K562 (cell line): ENCODE data around the gene OR52A5. TPM values are rescaled to one million over a fixed set of nuclear protein-coding genes. Genes with fewer than 3 reads are reported as not detected.

Experiments
- ARID2 ChIP-seq: fragments of 450-650 bp; IDR thresholded peaks from 2 replicates; pipeline ENCODE4 v1.6.1; 2017; ENCODE audit warnings: antibody characterized with exemption, mild to moderate bottlenecking
- BRCA1 ChIP-seq, 2 experiments: fragments of 450-650 bp in 1 of 2; sonication (generic) in 1 of 2; formaldehyde crosslinking in 1 of 2; IDR thresholded peaks; 2 replicates each; pipeline versions ENCODE4 v1.5.0 to v1.6.1; 2017 to 2020; ENCODE audit warnings: mild to moderate bottlenecking in 1 of 2, missing genetic modification reagents in 1 of 2
- CBX2 ChIP-seq: fragments of 200-600 bp; sonication (generic); IDR thresholded peaks from one replicate; pipeline ENCODE4 v1.6.1; 2012; ENCODE audit warnings: mild to moderate bottlenecking, low read length, inconsistent platforms; ENCODE audit not compliant: insufficient read depth, poor library complexity, severe bottlenecking
- CBX5 ChIP-seq: IDR thresholded peaks from 2 replicates; pipeline ENCODE4 v1.6.1; 2014; ENCODE audit warnings: low read depth, borderline replicate concordance
- EZH2 ChIP-seq: IDR thresholded peaks from 2 replicates; pipeline ENCODE4 v1.6.1; 2012; ENCODE audit warnings: low read depth, mild to moderate bottlenecking, inconsistent platforms, low read length, borderline replicate concordance
- HLTF ChIP-seq: fragments of 450-650 bp; IDR thresholded peaks from 2 replicates; pipeline ENCODE4 v1.6.1; 2016
- HNRNPUL1 ChIP-seq: fragments of 200-400 bp; formaldehyde crosslinking; IDR thresholded peaks from 2 replicates; pipeline ENCODE4 v1.6.1; 2017; ENCODE audit warnings: low read length
- HSF4 ChIP-seq: fragments of 250-450 bp; sonication (Bioruptor Pico); IDR thresholded peaks from 2 replicates; pipeline ENCODE4 v2.1.2; 2022; ENCODE audit warnings: mild to moderate bottlenecking, moderate library complexity, borderline replicate concordance
- KDM1A ChIP-seq, 2 experiments: fragments of 450-650 bp; IDR thresholded peaks; 2 replicates each; pipeline ENCODE4 v1.6.1; 2016; ENCODE audit warnings: mild to moderate bottlenecking in 2 of 2
- MBD2 ChIP-seq: sonication (generic); IDR thresholded peaks from 2 replicates; pipeline ENCODE4 v1.6.1; 2016; ENCODE audit warnings: low read depth, borderline replicate concordance
- NEUROD1 ChIP-seq: fragments of 150-350 bp; IDR thresholded peaks from 2 replicates; pipeline ENCODE4 v1.6.1; 2014; ENCODE audit warnings: borderline replicate concordance, low read length, low read depth; ENCODE audit not compliant: partially characterized antibody
- NFIC ChIP-seq: fragments of 450-650 bp; IDR thresholded peaks from 2 replicates; pipeline ENCODE4 v1.6.1; 2017; ENCODE audit warnings: mild to moderate bottlenecking, inconsistent platforms
- PTRF ChIP-seq: fragments of 450-650 bp; IDR thresholded peaks from 2 replicates; pipeline ENCODE4 v1.6.1; 2016; ENCODE audit warnings: mild to moderate bottlenecking, missing genetic modification characterization, missing compliant biosample characterization
- ZSCAN29 ChIP-seq: fragments of 450-650 bp; IDR thresholded peaks from 2 replicates; pipeline ENCODE4 v1.6.1; 2017
- polyA plus RNA-seq, 8 experiments: library from polyadenylated mRNA; depleted of rRNA in 4 of 8; stranded (reverse) in 5 of 8; unstranded in 3 of 8; fragments of >200 nt; fragmentation: Nextera tagmentation in 2 of 8; fragmentation: Illumina TruSeq in 1 of 8; extraction: Ambion mirVana in 2 of 8; extraction: Trizol in 1 of 8; gene quantifications; 2 replicates each; pipeline versions ENCODE4 v1.2.1 to v1.2.3, GENCODE V29; 2011 to 2014; ENCODE audit warnings: inconsistent platforms in 1 of 8, missing spikeins in 1 of 8
- total RNA-seq, 7 experiments: library from RNA; depleted of rRNA in 6 of 7; stranded (reverse); fragments of >200 nt in 6 of 7; fragmentation: Illumina TruSeq in 2 of 7; extraction: Trizol in 2 of 7; gene quantifications; 2 replicates each; pipeline versions ENCODE4 v1.2.1 to v1.2.3, GENCODE V29; 2011 to 2021; ENCODE audit warnings: low replicate concordance in 1 of 7
- TF ChIP-seq, protein P1 (sequence below), 3 experiments: IDR thresholded peaks in 2 of 3; conservative IDR thresholded peaks in 1 of 3; 2 replicates each; pipeline ENCODE4 v1.5.1; 2011 to 2012; ENCODE audit warnings: low read length in 3 of 3, mild to moderate bottlenecking in 3 of 3, control low read depth in 2 of 3, improper control_type of control experiment in 1 of 3, inconsistent platforms in 1 of 3, low read depth in 1 of 3, mixed read lengths in 1 of 3, moderate library complexity in 1 of 3; ENCODE audit not compliant: insufficient read depth in 2 of 3
- TF ChIP-seq, protein P2 (sequence below): fragments of 450-650 bp; IDR thresholded peaks from 2 replicates; pipeline ENCODE4 v1.7.1; 2018; ENCODE audit warnings: mild to moderate bottlenecking, low read depth; ENCODE audit not compliant: partially characterized antibody
- TF ChIP-seq, protein P3 (sequence below), 2 experiments: fragments of 250-450 bp in 1 of 2; fragments of 450-650 bp in 1 of 2; sonication (Bioruptor Pico) in 1 of 2; IDR thresholded peaks; 2 replicates each; pipeline versions ENCODE4 v1.6.1 to v1.8.0; 2016 to 2021; ENCODE audit warnings: mild to moderate bottlenecking in 2 of 2, moderate library complexity in 2 of 2, missing compliant biosample characterization in 1 of 2, missing genetic modification characterization in 1 of 2
- TF ChIP-seq, protein P4 (sequence below): fragments of 200-800 bp; sonication (Bioruptor generic); IDR thresholded peaks from 2 replicates; pipeline ENCODE4 v1.6.1; 2016; ENCODE audit warnings: missing genetic modification characterization, missing compliant biosample characterization

OR52A5 gene
- total and polyA plus RNA-seq, 9 of the 15 experiments (the other 6 are each of a cell fraction or from before 2014, with no cell fraction given) = 0.04 to 1.1 (median 0.94) TPM; not detected in 6

DNA sequence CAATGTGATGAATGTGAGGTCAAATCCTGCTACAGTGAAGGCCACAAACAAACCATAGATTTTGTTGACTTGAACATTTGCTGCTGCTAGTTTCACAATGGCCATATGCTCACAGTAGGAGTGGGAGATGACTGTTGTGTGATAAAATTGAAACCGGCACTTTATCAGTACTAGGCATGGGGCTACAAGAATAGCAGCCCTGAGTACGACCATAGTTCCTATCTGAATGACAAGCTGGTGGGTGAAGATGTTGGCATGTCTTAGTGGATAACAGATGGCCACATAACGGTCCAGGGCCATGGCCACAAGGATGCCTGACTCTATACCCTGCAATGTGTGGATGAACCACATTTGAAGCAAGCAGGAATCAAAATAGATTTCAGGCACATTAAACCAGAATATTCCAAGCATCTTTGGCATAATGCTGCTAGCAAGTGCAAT, 13.6 kb upstream of the OR52A5 start (continued):
- peak; percentile 49; the same call in 1 of the 2 replicates for TF ChIP-seq MBD2
- peak; percentile 68 for TF ChIP-seq NEUROD1
- TF ChIP-seq, protein P1, sequence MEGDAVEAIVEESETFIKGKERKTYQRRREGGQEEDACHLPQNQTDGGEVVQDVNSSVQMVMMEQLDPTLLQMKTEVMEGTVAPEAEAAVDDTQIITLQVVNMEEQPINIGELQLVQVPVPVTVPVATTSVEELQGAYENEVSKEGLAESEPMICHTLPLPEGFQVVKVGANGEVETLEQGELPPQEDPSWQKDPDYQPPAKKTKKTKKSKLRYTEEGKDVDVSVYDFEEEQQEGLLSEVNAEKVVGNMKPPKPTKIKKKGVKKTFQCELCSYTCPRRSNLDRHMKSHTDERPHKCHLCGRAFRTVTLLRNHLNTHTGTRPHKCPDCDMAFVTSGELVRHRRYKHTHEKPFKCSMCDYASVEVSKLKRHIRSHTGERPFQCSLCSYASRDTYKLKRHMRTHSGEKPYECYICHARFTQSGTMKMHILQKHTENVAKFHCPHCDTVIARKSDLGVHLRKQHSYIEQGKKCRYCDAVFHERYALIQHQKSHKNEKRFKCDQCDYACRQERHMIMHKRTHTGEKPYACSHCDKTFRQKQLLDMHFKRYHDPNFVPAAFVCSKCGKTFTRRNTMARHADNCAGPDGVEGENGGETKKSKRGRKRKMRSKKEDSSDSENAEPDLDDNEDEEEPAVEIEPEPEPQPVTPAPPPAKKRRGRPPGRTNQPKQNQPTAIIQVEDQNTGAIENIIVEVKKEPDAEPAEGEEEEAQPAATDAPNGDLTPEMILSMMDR (IDR thresholded peaks at IDR 0.05 in 2 of 3, conservative IDR thresholded peaks at IDR 0.05 in 1 of 3; ENCODE audit: insufficient read depth in 2 of 3, low read depth in 1 of 3, low read length in 3 of 3) = no peak
- TF ChIP-seq KDM1A (IDR thresholded peaks at IDR 0.05) = peak; percentile 91 to 94
- TF ChIP-seq, protein P2, sequence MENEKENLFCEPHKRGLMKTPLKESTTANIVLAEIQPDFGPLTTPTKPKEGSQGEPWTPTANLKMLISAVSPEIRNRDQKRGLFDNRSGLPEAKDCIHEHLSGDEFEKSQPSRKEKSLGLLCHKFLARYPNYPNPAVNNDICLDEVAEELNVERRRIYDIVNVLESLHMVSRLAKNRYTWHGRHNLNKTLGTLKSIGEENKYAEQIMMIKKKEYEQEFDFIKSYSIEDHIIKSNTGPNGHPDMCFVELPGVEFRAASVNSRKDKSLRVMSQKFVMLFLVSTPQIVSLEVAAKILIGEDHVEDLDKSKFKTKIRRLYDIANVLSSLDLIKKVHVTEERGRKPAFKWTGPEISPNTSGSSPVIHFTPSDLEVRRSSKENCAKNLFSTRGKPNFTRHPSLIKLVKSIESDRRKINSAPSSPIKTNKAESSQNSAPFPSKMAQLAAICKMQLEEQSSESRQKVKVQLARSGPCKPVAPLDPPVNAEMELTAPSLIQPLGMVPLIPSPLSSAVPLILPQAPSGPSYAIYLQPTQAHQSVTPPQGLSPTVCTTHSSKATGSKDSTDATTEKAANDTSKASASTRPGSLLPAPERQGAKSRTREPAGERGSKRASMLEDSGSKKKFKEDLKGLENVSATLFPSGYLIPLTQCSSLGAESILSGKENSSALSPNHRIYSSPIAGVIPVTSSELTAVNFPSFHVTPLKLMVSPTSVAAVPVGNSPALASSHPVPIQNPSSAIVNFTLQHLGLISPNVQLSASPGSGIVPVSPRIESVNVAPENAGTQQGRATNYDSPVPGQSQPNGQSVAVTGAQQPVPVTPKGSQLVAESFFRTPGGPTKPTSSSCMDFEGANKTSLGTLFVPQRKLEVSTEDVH = no peak
- no peak for TF ChIP-seq PTRF
- peak; percentile 81; the same call in 1 of the 2 replicates for TF ChIP-seq HLTF
- no peak for TF ChIP-seq ARID2
- no peak for TF ChIP-seq ZSCAN29
- peak; percentile 92 for TF ChIP-seq NFIC
- TF ChIP-seq, protein P3, sequence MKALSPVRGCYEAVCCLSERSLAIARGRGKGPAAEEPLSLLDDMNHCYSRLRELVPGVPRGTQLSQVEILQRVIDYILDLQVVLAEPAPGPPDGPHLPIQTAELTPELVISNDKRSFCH (CRISPR knock-in tag; IDR thresholded peaks at IDR 0.05) = no peak
- TF ChIP-seq, protein P3 (tag; IDR thresholded peaks at IDR 0.05) = peak; percentile 72
- TF ChIP-seq EZH2 = no peak
- TF ChIP-seq CBX5 = 0 out of 2 replicates have a peak, but pooled peaks have one; percentile 7
- no peak for TF ChIP-seq HSF4
- no peak for TF ChIP-seq HNRNPUL1
- TF ChIP-seq, protein P4, sequence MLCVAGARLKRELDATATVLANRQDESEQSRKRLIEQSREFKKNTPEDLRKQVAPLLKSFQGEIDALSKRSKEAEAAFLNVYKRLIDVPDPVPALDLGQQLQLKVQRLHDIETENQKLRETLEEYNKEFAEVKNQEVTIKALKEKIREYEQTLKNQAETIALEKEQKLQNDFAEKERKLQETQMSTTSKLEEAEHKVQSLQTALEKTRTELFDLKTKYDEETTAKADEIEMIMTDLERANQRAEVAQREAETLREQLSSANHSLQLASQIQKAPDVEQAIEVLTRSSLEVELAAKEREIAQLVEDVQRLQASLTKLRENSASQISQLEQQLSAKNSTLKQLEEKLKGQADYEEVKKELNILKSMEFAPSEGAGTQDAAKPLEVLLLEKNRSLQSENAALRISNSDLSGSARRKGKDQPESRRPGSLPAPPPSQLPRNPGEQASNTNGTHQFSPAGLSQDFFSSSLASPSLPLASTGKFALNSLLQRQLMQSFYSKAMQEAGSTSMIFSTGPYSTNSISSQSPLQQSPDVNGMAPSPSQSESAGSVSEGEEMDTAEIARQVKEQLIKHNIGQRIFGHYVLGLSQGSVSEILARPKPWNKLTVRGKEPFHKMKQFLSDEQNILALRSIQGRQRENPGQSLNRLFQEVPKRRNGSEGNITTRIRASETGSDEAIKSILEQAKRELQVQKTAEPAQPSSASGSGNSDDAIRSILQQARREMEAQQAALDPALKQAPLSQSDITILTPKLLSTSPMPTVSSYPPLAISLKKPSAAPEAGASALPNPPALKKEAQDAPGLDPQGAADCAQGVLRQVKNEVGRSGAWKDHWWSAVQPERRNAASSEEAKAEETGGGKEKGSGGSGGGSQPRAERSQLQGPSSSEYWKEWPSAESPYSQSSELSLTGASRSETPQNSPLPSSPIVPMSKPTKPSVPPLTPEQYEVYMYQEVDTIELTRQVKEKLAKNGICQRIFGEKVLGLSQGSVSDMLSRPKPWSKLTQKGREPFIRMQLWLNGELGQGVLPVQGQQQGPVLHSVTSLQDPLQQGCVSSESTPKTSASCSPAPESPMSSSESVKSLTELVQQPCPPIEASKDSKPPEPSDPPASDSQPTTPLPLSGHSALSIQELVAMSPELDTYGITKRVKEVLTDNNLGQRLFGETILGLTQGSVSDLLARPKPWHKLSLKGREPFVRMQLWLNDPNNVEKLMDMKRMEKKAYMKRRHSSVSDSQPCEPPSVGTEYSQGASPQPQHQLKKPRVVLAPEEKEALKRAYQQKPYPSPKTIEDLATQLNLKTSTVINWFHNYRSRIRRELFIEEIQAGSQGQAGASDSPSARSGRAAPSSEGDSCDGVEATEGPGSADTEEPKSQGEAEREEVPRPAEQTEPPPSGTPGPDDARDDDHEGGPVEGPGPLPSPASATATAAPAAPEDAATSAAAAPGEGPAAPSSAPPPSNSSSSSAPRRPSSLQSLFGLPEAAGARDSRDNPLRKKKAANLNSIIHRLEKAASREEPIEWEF = 0 out of 2 replicates have a peak, but pooled peaks have one; percentile 65
- TF ChIP-seq CBX2 = no peak
- no peak for TF ChIP-seq BRCA1 (IDR thresholded peaks at IDR 0.05)
- TF ChIP-seq BRCA1 (CRISPR knock-in tag; IDR thresholded peaks at IDR 0.05) = no peak
